Stomach (tissue), 4 donors: ENCODE data around the gene MAGED4.
"Not testable (repeated sequence)": the region's sequence is repeated elsewhere in the genome, so short reads cannot be mapped to it uniquely, and the experiment has no call there.

Source experiments
- CTCF ChIP-seq, 7 experiments: fragments of 450-650 bp in 4 of 7; fragments of 200-600 bp in 3 of 7; sonication (generic) in 3 of 7; IDR thresholded peaks; one replicate each; pipeline ENCODE4 v1.5.1; 2016 to 2019; ENCODE audit warnings: antibody characterized with exemption in 7 of 7, control low read depth in 2 of 7, mild to moderate bottlenecking in 1 of 7
- POLR2A ChIP-seq, 4 donors: fragments of 450-650 bp; IDR thresholded peaks; one replicate each; pipeline ENCODE4 v1.6.1; 2016; ENCODE audit warnings: antibody characterized with exemption in 4 of 4, control low read depth in 2 of 4, mild to moderate bottlenecking in 1 of 4, moderate library complexity in 1 of 4
- POLR2AphosphoS5 ChIP-seq, 3 donors: sonication (generic); formaldehyde crosslinking; IDR thresholded peaks; one replicate each; pipeline ENCODE4 v1.6.1; 2016; ENCODE audit warnings: antibody characterized with exemption in 3 of 3

GRCh38 chrX:52185078-52185453, 378 bp downstream of the MAGED4 start:
- TF ChIP-seq POLR2AphosphoS5, POLR2A, CTCF (IDR thresholded peaks at IDR 0.05): not testable (repeated sequence)
